Astrocyte (in vitro differentiated cells and primary cell): ENCODE data around the gene CSNK2A1.

Experiments
- CTCF ChIP-seq: IDR thresholded peaks from 2 replicates; pipeline ENCODE4 v1.5.1; 2011; ENCODE audit warnings: low read depth, mild to moderate bottlenecking, inconsistent platforms, low read length, moderate library complexity; ENCODE audit not compliant: insufficient read depth
- EZH2 ChIP-seq: IDR thresholded peaks from 2 replicates; pipeline ENCODE4 v1.6.1; 2012; ENCODE audit warnings: mild to moderate bottlenecking, low read length, inconsistent platforms; ENCODE audit not compliant: insufficient read depth

GRCh38 chr20:542777-543368 is 717 bp downstream of the CSNK2A1 start:
- no peak for TF ChIP-seq CTCF
- TF ChIP-seq EZH2: no peak
